ENCODE results near the gene SRGAP3. TPM values are rescaled to one million over a fixed set of nuclear protein-coding genes. Genes with fewer than 3 reads are reported as not detected.

Gene SRGAP3
- polyA plus RNA-seq, 5 donors = 20.3 to 22.3 (median 20.7) TPM

- DNase-seq = no peak
Observed at GRCh38 chr3:9021271-9022009, 228.0 kb downstream of the SRGAP3 start.

DNA sequence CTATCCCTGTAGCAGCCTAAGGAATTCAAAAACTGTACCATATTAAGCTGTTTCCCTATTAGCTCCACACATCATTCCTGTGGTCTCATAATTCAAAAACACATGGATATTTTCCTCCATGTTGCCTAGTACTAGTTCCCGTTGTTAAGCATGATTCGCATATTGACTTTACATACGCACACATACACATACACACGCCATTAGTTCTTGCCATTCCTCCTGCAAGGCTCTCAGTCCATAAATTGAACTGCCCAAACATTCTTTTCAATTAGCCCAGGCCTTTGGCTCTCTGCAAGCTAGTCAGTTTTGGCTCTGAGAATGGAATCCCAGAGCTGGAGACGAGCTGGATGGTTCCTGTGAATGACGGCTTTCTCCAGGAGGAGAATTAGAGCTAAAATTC, 229.0 kb downstream of the SRGAP3 start:
- DNase-seq = no peak

DNA sequence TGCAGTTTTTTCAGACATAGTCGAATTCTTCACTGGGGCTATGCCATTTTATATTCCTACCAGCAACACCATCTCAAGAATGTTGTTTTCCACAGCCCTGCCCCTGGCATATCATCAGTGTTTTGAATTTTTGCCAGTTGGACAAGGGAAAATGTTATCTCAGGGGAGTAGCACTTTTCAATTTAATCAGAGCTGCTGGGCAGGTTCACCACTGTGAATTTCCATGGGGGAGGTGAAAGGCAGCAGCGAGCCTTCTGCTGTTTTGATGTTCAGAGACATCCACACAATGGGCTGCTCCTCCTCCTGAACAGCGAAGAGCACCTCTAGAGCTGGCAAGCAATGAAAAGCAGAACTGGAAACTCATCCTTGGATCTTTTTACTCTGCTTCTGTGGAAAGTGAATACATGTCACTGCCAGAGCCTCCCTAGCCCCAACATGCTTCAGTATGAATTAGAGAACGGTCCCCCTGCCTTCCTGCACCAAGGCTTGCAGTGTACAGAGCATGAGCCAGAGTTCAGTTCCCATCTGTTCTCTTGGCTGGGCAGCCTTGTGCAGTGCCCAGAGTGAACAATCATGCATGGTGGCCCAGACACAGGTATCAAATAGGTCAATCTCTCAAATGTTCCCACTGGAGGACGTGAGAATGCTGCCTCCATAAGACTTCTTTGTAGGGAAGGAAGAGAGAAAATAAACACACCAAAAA, 230.0 kb downstream of the SRGAP3 start:
- no peak for DNase-seq

DNA sequence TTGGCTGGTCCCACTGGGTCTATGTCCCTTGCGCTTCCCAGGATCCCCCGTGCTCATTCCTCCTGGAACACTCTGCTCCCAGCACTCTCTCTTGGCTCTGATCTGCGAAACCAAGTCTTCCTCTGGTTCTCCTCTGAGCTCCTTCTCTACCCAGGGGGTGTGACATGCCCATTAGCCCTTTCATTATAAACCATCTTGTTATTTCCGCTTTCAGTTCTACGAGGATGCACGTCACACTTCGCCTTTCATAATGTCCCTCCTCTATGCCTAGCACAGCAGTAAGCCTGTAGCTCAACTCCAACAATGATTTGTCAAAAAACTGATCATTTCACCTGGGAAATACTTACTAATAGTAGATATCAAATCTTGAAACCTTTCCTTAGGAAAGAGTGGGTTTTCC, 234.2 kb downstream of the SRGAP3 start:
- DNase-seq = no peak

DNA sequence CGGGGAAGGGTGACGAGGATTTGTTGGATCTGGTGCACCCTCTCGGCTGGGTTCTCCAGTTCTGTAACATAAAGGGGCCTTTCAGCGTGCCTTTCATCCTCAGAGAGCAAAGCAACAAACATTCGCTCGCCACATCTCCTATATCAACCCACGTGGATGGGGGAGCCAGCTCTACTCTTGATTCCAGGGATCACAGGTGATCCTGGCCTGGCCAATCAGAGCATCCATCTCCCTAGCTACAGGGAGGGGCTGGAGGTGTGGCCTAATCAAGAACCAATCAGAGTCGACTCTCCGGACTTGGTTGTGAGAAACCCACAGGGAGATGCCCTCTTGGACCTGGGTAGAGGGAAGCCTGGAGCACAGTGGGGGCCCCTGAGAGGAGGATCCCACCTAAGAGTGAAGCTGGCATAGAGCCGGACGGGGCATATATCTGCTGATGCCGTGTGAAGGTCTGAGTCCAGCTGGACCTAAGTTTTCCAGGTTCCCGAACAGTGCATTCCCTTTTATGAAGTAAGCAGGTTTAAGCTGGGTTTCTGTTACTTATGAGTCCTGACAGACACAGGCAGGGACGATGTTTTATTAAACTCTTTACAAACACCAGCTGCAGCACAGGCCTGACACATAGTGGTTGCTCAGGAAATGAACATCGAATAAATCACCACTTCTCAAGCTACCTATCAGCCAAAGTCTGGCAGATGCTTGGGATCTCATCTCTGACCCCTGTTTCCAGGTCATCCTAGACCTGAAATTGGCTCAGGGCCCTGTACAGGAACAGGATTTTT, 235.5 kb downstream of the SRGAP3 start:
- DNase-seq = no peak

DNA sequence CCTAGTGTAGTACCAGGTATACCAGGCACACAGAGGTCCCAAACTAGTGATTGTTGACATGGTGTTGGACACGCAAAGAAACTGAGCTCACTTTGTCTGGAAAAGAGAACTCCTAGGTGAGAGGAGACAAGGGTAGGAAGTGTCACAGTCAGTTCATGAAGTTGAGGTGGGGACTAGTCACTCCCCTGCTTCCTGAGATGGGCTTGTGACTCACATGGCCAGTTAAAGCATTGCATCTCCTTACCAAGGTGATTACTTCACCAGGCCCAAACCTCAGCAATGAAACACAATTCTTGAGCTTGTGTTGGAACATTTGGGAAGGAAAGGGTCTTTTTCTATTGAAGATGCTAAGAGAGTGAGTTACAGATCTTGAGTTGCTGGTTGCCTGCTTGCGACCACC, 236.9 kb downstream of the SRGAP3 start:
- no peak for DNase-seq

GRCh38 chr3:9009976-9010545, 239.4 kb downstream of the SRGAP3 start:
- no peak for DNase-seq

DNA sequence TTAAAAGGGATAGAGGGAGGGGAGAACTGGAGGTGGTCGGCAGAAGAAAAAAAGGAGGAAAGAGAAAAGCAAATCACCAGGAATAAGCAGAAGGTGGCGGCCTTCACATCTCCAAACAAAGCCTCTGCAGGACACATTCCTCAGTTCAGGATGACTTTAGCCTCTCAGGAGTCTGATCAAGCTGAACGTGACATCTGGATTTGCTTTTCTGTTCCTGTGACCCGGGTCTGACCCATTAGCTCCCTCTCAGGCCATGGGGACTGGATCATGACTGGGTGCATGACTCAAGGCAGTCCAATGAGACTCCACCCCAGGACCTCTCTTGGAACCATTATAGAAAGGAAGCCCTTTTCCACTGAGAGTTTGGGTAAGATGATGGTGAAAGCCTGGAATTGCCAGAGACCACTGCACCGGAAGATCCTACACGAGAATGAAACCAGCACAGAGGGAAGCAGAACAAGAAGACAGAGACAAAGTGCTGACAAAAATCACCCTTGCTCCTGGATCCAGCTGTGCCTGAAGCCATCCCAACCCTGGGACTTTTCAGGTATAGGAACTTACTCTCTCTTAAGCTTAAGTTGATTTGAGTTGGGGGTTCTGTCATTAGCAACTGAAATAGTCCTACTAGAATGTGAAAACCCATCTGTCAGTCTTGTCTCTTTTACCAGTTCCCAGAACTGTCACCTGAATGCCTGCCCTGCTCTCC, 240.7 kb downstream of the SRGAP3 start:
- no peak for DNase-seq

DNA sequence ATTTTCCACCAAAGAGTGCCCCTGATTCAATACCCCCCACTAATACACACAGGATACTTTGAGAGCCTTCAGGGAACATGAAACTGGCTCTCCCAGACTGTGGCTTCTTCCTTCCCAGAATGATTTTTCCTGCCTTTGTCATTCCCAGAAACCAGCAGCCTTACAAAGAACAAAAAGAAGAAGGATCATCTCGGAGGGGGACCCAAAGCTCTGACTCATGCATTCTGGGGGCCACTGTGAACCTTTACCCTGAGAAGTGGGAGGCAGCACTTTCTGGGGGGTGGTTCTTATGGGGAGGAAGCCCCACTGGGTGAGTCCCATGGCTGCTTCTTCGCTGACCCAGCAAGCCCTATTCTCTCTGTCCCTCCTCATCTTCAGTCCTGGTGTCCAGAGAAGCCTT, 241.5 kb downstream of the SRGAP3 start:
- DNase-seq = no peak

- no peak for DNase-seq
Observed at GRCh38 chr3:9007213-9007612, 242.2 kb downstream of the SRGAP3 start.

DNA sequence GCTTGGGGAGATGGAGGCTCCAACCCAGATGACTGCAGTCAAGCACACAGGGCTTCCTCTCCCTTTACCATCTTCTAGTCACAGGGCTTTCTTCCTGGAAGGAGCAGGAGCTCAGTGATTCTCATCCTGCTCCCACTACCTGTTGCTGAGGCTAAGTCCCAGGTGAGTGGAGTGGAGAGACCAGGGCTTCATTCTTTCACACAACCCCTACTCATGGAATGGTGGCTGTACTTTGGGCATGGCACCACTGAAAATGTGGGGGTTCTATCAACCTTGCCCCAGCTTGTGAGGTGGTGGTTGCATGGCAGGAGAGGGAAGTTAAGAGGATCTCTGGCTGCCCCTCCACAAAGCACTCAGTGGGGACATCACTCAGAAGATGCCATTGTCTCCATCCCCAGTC, 249.4 kb downstream of the SRGAP3 start:
- no peak for DNase-seq

GRCh38 chr3:8997151-8997550, 252.3 kb downstream of the SRGAP3 start:
- no peak for DNase-seq

DNA sequence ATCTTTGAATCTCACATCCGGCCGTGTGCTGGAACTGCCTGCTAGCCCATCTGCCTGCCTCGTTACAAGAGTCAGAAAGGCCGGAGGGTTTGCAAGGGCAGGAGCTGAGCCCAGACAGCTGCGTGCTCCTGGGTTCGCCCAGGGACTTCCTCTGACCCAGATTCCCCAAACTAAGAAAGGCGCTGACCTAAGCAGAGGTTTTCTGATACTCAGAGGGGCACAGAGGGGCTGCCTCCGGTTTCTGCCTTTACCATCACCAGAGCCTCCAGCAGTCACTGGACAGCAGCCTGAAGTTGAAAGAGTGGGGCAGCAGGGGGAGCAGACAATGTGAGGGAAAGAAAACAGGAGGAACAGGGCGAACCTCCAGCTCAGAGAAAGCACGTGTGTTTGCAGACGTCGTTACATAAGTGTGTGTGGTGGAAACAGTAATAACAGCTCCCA, 252.7 kb downstream of the SRGAP3 start:
- peak; percentile 56 to 72 for DNase-seq

DNA sequence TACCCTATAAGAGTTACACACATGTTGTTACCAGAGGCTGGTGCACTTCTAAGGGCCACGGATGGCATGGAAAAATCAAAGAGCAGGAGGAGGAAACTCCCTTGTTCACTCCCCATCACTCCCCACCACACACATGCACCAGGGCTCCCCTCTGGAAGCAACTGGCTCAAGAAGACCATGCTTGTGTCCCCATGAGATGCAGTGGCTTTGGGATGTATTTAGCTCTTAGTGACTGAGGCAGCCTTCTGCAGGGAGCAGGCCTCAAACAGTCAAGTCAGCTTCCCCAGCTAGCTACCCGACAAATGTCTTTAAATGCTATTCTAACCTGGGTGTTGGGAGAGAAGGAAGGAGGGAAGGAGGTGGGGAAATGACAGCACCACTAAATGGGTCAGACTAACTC, 253.2 kb downstream of the SRGAP3 start:
- no peak for DNase-seq

GRCh38 chr3:8994226-8994625, 255.2 kb downstream of the SRGAP3 start:
- DNase-seq = no peak

GRCh38 chr3:8993331-8993730, 256.1 kb downstream of the SRGAP3 start:
- DNase-seq = no peak

DNA sequence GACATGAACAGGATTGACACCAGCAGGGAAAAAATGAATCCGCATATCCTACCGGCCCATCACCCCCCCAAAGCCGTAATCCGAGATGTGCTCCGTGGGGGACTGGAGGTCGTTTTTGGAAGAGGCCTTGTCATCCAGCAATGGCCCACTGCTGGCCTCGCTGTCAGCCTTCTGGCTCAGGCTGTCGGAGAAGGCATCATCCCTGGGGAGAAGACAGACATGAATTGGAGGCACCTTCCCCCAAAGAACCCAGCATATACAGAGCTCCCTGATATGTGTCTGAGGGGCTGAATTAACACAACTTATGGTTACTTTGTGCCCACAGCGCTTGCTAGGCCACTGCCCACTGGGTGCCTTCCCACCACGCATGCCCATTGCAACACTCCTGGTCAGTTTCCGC, 256.6 kb downstream of the SRGAP3 start:
- no peak for DNase-seq

DNA sequence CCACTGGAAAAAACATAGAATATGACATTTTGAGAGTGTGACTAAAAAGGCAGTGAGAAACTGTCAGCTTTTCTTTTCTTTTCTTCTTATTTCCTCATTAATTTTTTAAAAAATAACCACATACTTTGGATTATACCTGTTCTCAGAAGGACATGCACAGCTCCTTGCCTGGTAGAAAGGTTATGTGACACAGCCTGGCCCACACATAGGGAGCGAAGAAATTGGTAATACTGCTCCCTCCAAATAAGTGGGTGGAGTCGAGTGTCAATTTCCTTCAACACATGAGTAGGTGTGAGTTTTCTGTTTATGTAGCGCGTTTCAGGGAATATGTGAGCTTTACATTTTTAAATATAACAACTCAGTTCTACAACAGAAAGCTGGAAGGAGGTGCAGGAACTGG, 257.2 kb downstream of the SRGAP3 start:
- no peak for DNase-seq

- peak; percentile 45 to 55 for DNase-seq
Observed at GRCh38 chr3:8990266-8991215, 258.9 kb downstream of the SRGAP3 start.

DNA sequence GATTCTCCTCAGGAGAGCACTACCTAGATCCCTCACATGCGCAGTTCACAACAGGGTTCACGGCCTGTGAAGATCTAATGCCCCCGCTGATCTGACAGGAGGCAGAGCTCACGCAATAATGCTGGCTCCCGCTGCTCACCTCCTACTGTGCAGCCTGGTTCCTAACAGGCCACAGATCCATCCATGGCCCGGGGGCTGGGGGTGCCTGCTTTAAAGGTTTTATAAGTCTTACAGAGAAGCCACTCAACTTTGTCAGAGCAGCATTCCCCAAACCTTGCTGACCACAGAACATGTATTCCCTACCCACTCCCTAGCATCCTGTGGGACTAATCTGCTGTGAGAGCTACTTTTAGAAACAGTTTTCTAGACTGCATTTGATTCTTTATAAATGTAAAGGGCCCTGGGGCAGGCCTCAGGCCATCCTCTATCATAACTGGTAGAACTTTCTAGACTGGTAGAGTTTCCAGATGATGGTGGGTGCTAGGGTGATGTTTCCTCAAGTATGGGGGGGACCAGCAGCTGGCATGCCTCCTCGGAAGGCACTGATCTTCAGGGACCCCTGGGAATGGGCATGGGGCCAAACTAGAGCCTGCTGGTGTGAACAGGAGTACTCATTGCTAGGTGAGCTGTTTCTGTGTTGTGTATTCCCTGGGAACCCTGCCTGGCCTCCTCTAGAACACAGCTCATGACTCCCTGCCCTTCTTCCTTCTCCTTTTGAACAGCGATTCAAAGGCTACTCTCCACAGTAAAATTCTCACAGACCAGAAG, 260.5 kb downstream of the SRGAP3 start:
- DNase-seq = no peak
